WTC11 (cell line): ENCODE results near the gene DISP3. TPM values are rescaled to one million over a fixed set of nuclear protein-coding genes. Genes with fewer than 3 reads are reported as not detected.
A peak's percentile ranks its signal among the peaks of the same experiment; 100 is the strongest.

ENCODE experiments used
- FOXK1 ChIP-seq: sonication (generic); formaldehyde crosslinking; IDR thresholded peaks from 2 replicates; pipeline ENCODE4 v1.8.0; 2022; ENCODE audit warnings: mild to moderate bottlenecking, moderate library complexity, missing genetic modification reagents
- FOXP1 ChIP-seq: sonication (generic); formaldehyde crosslinking; IDR thresholded peaks from 2 replicates; pipeline ENCODE4 v1.8.0; 2022; ENCODE audit warnings: missing genetic modification reagents, mild to moderate bottlenecking, moderate library complexity, borderline replicate concordance
- JAZF1 ChIP-seq: fragments of 250-450 bp; sonication (Bioruptor Pico); IDR thresholded peaks from 2 replicates; pipeline ENCODE4 v1.9.0; 2021; ENCODE audit warnings: moderate library complexity, mild to moderate bottlenecking, inconsistent platforms
- MYBL2 ChIP-seq: sonication (generic); formaldehyde crosslinking; IDR thresholded peaks from 2 replicates; pipeline ENCODE4 v1.8.1; 2023; ENCODE audit warnings: mild to moderate bottlenecking, moderate library complexity, missing genetic modification reagents
- NFE2L1 ChIP-seq: sonication (generic); formaldehyde crosslinking; IDR thresholded peaks from 2 replicates; pipeline ENCODE4 v1.8.1; 2023; ENCODE audit warnings: missing genetic modification reagents
- NR1H2 ChIP-seq: sonication (generic); formaldehyde crosslinking; IDR thresholded peaks from 2 replicates; pipeline ENCODE4 v1.9.0; 2021; ENCODE audit warnings: mild to moderate bottlenecking, moderate library complexity, missing genetic modification reagents
- NR2C2 ChIP-seq: sonication (generic); formaldehyde crosslinking; IDR thresholded peaks from 2 replicates; pipeline ENCODE4 v1.8.0; 2022; ENCODE audit warnings: mild to moderate bottlenecking, missing genetic modification reagents
- RORB ChIP-seq: fragments of 250-450 bp; sonication (Bioruptor Pico); IDR thresholded peaks from 2 replicates; pipeline ENCODE4 v1.9.0; 2021; ENCODE audit warnings: mild to moderate bottlenecking
- SMAD3 ChIP-seq: sonication (generic); formaldehyde crosslinking; IDR thresholded peaks from 2 replicates; pipeline ENCODE4 v1.8.0; 2022; ENCODE audit warnings: missing genetic modification reagents, mild to moderate bottlenecking, borderline replicate concordance
- TP53 ChIP-seq: sonication (generic); formaldehyde crosslinking; IDR thresholded peaks from 2 replicates; pipeline ENCODE4 v1.8.1; 2023; ENCODE audit warnings: mild to moderate bottlenecking, missing genetic modification reagents
- ZNF263 ChIP-seq: sonication (generic); formaldehyde crosslinking; IDR thresholded peaks from 2 replicates; pipeline ENCODE4 v1.8.1; 2022; ENCODE audit warnings: low read depth, mild to moderate bottlenecking, moderate library complexity, missing genetic modification reagents
- total RNA-seq: library from RNA; stranded (reverse); gene quantifications from 3 replicates; pipeline ENCODE4 v1.2.3, GENCODE V29; 2021
- TF ChIP-seq, protein P1 (sequence below): sonication (generic); formaldehyde crosslinking; IDR thresholded peaks from 2 replicates; pipeline ENCODE4 v1.8.1; 2023; ENCODE audit warnings: mild to moderate bottlenecking, missing genetic modification reagents, moderate library complexity
- TF ChIP-seq, protein P2 (sequence below): fragments of 200-600 bp; IDR thresholded peaks from 2 replicates; pipeline ENCODE4 v1.8.0; 2022; ENCODE audit warnings: antibody characterized with exemption
- TF ChIP-seq, protein P3 (sequence below): sonication (generic); formaldehyde crosslinking; IDR thresholded peaks from 2 replicates; pipeline ENCODE4 v1.8.1; 2022; ENCODE audit warnings: mild to moderate bottlenecking, moderate library complexity, missing genetic modification reagents
- TF ChIP-seq, protein P4 (sequence below): sonication (generic); formaldehyde crosslinking; IDR thresholded peaks from 2 replicates; pipeline ENCODE4 v1.8.0; 2022; ENCODE audit warnings: mild to moderate bottlenecking, missing genetic modification reagents
- TF ChIP-seq, protein P5 (sequence below): sonication (generic); formaldehyde crosslinking; IDR thresholded peaks from 2 replicates; pipeline ENCODE4 v1.8.0; 2023; ENCODE audit warnings: missing genetic modification reagents
- TF ChIP-seq, protein P6 (sequence below): sonication (generic); formaldehyde crosslinking; IDR thresholded peaks from 2 replicates; pipeline ENCODE4 v1.8.1; 2023; ENCODE audit warnings: mild to moderate bottlenecking, missing genetic modification reagents, moderate library complexity
- TF ChIP-seq, protein P7 (sequence below): sonication (generic); formaldehyde crosslinking; IDR thresholded peaks from 2 replicates; pipeline ENCODE4 v1.8.0; 2022; ENCODE audit warnings: mild to moderate bottlenecking, missing genetic modification reagents
- TF ChIP-seq, protein P8 (sequence below): sonication (generic); formaldehyde crosslinking; IDR thresholded peaks from 2 replicates; pipeline ENCODE4 v1.8.0; 2022; ENCODE audit warnings: mild to moderate bottlenecking, missing genetic modification reagents

Gene DISP3
- total RNA-seq, 1 experiment from 2014 or later = 6.0 TPM

DNA sequence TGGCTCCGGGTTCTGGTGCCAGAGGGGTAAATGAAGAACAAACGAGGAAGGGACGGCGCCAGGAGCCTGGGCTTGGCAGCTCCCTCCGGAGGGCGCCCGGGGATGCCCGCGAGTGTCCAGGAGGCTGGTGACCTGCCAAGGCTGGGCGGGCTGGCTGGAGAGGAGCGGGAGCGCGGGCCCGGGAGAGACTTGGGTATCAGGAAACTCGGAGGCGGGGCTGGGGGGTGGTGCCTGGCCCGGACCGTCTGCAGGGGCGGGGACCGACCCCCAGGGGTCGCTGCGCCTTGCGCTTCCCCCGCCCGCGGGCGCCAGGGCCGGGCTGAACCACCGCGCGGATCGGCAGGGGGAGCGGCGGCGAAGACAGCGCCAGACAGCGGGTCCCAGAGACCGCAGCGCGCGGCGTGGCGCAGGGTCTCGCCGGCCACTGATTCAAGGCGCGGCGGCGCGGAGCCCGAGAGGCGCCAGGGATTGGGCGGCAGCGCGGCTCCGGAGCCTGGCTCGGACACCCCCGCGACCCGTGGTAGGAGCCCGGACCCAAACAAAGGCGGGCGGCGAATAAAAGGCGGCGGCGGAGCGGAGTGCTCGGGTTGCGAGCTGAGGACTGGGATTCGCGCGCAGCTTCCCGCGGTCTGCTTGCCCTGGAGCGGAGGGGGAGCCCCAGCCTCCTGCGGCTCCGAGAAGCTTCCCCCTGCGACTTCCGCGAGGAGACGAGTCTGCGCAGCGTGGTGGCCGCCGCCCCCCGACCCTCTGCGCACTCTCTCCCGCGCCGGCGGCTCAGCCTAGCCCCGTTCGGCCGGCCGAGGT, at the start of gene DISP3 (continued):
- TF ChIP-seq, protein P1, sequence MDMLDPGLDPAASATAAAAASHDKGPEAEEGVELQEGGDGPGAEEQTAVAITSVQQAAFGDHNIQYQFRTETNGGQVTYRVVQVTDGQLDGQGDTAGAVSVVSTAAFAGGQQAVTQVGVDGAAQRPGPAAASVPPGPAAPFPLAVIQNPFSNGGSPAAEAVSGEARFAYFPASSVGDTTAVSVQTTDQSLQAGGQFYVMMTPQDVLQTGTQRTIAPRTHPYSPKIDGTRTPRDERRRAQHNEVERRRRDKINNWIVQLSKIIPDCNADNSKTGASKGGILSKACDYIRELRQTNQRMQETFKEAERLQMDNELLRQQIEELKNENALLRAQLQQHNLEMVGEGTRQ (CRISPR knock-in tag) = no peak
- TF ChIP-seq, protein P2, sequence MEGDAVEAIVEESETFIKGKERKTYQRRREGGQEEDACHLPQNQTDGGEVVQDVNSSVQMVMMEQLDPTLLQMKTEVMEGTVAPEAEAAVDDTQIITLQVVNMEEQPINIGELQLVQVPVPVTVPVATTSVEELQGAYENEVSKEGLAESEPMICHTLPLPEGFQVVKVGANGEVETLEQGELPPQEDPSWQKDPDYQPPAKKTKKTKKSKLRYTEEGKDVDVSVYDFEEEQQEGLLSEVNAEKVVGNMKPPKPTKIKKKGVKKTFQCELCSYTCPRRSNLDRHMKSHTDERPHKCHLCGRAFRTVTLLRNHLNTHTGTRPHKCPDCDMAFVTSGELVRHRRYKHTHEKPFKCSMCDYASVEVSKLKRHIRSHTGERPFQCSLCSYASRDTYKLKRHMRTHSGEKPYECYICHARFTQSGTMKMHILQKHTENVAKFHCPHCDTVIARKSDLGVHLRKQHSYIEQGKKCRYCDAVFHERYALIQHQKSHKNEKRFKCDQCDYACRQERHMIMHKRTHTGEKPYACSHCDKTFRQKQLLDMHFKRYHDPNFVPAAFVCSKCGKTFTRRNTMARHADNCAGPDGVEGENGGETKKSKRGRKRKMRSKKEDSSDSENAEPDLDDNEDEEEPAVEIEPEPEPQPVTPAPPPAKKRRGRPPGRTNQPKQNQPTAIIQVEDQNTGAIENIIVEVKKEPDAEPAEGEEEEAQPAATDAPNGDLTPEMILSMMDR = peak; percentile 92
- TF ChIP-seq, protein P3, sequence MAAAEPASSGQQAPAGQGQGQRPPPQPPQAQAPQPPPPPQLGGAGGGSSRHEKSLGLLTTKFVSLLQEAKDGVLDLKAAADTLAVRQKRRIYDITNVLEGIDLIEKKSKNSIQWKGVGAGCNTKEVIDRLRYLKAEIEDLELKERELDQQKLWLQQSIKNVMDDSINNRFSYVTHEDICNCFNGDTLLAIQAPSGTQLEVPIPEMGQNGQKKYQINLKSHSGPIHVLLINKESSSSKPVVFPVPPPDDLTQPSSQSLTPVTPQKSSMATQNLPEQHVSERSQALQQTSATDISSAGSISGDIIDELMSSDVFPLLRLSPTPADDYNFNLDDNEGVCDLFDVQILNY (CRISPR knock-in tag) = peak; percentile 92
- TF ChIP-seq NR2C2 (CRISPR knock-in tag) (no peak), FOXK1 (CRISPR knock-in tag) (no peak; the same call in 1 of the 2 replicates), RORB (CRISPR knock-in tag) (no peak), NFE2L1 (CRISPR knock-in tag) (peak; percentile 58; the same call in 1 of the 2 replicates), NR1H2 (CRISPR knock-in tag) (no peak), TP53 (0 out of 2 replicates have a peak, but pooled peaks have one; percentile 64), FOXP1 (CRISPR knock-in tag) (no peak), JAZF1 (CRISPR knock-in tag) (no peak), MYBL2 (no peak), ZNF263 (CRISPR knock-in tag) (peak; percentile 62; the same call in 1 of the 2 replicates), SMAD3 (CRISPR knock-in tag) (0 out of 2 replicates have a peak, but pooled peaks have one; percentile 67)
- TF ChIP-seq, protein P4, sequence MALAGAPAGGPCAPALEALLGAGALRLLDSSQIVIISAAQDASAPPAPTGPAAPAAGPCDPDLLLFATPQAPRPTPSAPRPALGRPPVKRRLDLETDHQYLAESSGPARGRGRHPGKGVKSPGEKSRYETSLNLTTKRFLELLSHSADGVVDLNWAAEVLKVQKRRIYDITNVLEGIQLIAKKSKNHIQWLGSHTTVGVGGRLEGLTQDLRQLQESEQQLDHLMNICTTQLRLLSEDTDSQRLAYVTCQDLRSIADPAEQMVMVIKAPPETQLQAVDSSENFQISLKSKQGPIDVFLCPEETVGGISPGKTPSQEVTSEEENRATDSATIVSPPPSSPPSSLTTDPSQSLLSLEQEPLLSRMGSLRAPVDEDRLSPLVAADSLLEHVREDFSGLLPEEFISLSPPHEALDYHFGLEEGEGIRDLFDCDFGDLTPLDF (CRISPR knock-in tag) = no peak
- TF ChIP-seq, protein P5, sequence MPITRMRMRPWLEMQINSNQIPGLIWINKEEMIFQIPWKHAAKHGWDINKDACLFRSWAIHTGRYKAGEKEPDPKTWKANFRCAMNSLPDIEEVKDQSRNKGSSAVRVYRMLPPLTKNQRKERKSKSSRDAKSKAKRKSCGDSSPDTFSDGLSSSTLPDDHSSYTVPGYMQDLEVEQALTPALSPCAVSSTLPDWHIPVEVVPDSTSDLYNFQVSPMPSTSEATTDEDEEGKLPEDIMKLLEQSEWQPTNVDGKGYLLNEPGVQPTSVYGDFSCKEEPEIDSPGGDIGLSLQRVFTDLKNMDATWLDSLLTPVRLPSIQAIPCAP = no peak
- TF ChIP-seq, protein P6, sequence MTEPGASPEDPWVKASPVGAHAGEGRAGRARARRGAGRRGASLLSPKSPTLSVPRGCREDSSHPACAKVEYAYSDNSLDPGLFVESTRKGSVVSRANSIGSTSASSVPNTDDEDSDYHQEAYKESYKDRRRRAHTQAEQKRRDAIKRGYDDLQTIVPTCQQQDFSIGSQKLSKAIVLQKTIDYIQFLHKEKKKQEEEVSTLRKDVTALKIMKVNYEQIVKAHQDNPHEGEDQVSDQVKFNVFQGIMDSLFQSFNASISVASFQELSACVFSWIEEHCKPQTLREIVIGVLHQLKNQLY (CRISPR knock-in tag) = no peak
- TF ChIP-seq, protein P7, sequence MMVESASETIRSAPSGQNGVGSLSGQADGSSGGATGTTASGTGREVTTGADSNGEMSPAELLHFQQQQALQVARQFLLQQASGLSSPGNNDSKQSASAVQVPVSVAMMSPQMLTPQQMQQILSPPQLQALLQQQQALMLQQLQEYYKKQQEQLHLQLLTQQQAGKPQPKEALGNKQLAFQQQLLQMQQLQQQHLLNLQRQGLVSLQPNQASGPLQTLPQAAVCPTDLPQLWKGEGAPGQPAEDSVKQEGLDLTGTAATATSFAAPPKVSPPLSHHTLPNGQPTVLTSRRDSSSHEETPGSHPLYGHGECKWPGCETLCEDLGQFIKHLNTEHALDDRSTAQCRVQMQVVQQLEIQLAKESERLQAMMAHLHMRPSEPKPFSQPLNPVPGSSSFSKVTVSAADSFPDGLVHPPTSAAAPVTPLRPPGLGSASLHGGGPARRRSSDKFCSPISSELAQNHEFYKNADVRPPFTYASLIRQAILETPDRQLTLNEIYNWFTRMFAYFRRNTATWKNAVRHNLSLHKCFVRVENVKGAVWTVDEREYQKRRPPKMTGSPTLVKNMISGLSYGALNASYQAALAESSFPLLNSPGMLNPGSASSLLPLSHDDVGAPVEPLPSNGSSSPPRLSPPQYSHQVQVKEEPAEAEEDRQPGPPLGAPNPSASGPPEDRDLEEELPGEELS (CRISPR knock-in tag) = peak; percentile 73; the same call in 1 of the 2 replicates
- TF ChIP-seq, protein P8, sequence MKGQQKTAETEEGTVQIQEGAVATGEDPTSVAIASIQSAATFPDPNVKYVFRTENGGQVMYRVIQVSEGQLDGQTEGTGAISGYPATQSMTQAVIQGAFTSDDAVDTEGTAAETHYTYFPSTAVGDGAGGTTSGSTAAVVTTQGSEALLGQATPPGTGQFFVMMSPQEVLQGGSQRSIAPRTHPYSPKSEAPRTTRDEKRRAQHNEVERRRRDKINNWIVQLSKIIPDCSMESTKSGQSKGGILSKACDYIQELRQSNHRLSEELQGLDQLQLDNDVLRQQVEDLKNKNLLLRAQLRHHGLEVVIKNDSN (CRISPR knock-in tag) = peak; percentile 13; the same call in 1 of the 2 replicates
